H9 (cell line): ENCODE measurements around the gene PTCD2. TPM values are rescaled to one million over a fixed set of nuclear protein-coding genes. Genes with fewer than 3 reads are reported as not detected.
A peak's percentile ranks its signal among the peaks of the same experiment; 100 is the strongest.

ENCODE experiments used
- DNase-seq: peaks from one replicate; pipeline ENCODE4 v3.0.0-alpha.2; 2017
- H2AFZ ChIP-seq: one replicate; pipeline ENCODE4 v1.6.1; 2013; ENCODE audit warnings: mild to moderate bottlenecking, low read length, control low read depth, moderate library complexity
- H2AK5ac ChIP-seq: 2 replicates; pipeline ENCODE4 v1.6.1; 2013; ENCODE audit warnings: low read length, control low read depth, mixed read lengths; ENCODE audit not compliant: insufficient read length
- H2BK120ac ChIP-seq: one replicate; pipeline ENCODE4 v1.6.1; 2013; ENCODE audit warnings: low read depth, mild to moderate bottlenecking, low read length, control low read depth, inconsistent platforms; ENCODE audit not compliant: poor library complexity, severe bottlenecking
- H2BK12ac ChIP-seq: 2 replicates; pipeline ENCODE4 v1.6.1; 2013; ENCODE audit warnings: low read length, control low read depth, mixed read lengths, low read depth; ENCODE audit not compliant: insufficient read length
- H2BK15ac ChIP-seq: 2 replicates; pipeline ENCODE4 v1.6.1; 2013; ENCODE audit warnings: low read depth, low read length, control low read depth
- H2BK20ac ChIP-seq: one replicate; pipeline ENCODE4 v1.6.1; 2013; ENCODE audit warnings: low read depth, mild to moderate bottlenecking, low read length, control low read depth, inconsistent platforms; ENCODE audit not compliant: poor library complexity, severe bottlenecking
- H2BK5ac ChIP-seq: 2 replicates; pipeline ENCODE4 v1.6.1; 2013; ENCODE audit warnings: low read length, control low read depth, mixed read lengths; ENCODE audit not compliant: insufficient read length
- H3K14ac ChIP-seq: 2 replicates; pipeline ENCODE4 v1.6.1; 2013; ENCODE audit warnings: low read length, control low read depth; ENCODE audit not compliant: insufficient read depth
- H3K18ac ChIP-seq: 2 replicates; pipeline ENCODE4 v1.6.1; 2013; ENCODE audit warnings: low read depth, mild to moderate bottlenecking, mixed read lengths, low read length, control low read depth; ENCODE audit not compliant: insufficient read length
- H3K23ac ChIP-seq: 2 replicates; pipeline ENCODE4 v1.6.1; 2013; ENCODE audit warnings: low read length, control low read depth, mixed read lengths, low read depth; ENCODE audit not compliant: insufficient read length
- H3K23me2 ChIP-seq: 2 replicates; pipeline ENCODE4 v1.6.1; 2013; ENCODE audit warnings: low read depth, mild to moderate bottlenecking, mixed read lengths, low read length, control low read depth; ENCODE audit not compliant: insufficient read length, poor library complexity, severe bottlenecking
- H3K27ac ChIP-seq: 2 replicates; pipeline ENCODE4 v1.5.1; 2013; ENCODE audit warnings: low read length, control low read depth, mixed read lengths, low read depth; ENCODE audit not compliant: insufficient read length
- H3K27me3 ChIP-seq: 2 replicates; pipeline ENCODE4 v1.6.1; 2013; ENCODE audit warnings: low read length, control low read depth, inconsistent platforms; ENCODE audit not compliant: insufficient read depth
- H3K4ac ChIP-seq: 2 replicates; pipeline ENCODE4 v1.6.1; 2013; ENCODE audit warnings: low read depth, mild to moderate bottlenecking, control low read depth, inconsistent platforms, low read length, moderate library complexity
- H3K4me1 ChIP-seq: 2 replicates; pipeline ENCODE4 v1.6.1; 2013; ENCODE audit warnings: low read length, control low read depth, inconsistent platforms; ENCODE audit not compliant: insufficient read depth
- H3K4me2 ChIP-seq: 2 replicates; pipeline ENCODE4 v1.6.1; 2013; ENCODE audit warnings: low read length, control low read depth, mixed read lengths; ENCODE audit not compliant: insufficient read length, insufficient read depth
- H3K56ac ChIP-seq: 2 replicates; pipeline ENCODE4 v1.6.1; 2013; ENCODE audit warnings: low read depth, mild to moderate bottlenecking, mixed read lengths, low read length, control low read depth; ENCODE audit not compliant: insufficient read length
- H3K79me1 ChIP-seq: 2 replicates; pipeline ENCODE4 v1.6.1; 2013; ENCODE audit warnings: low read depth, mild to moderate bottlenecking, moderate library complexity, low read length, control low read depth, inconsistent platforms; ENCODE audit not compliant: insufficient read depth, poor library complexity, severe bottlenecking
- H3K79me2 ChIP-seq: 2 replicates; pipeline ENCODE4 v1.6.1; 2013; ENCODE audit warnings: low read length, control low read depth, inconsistent platforms; ENCODE audit not compliant: insufficient read depth
- H3K9ac ChIP-seq: 2 replicates; pipeline ENCODE4 v1.6.1; 2013; ENCODE audit warnings: low read length, control low read depth, mixed read lengths; ENCODE audit not compliant: insufficient read length; ENCODE audit errors: extremely low read depth
- H3K9me3 ChIP-seq: one replicate; pipeline ENCODE4 v1.6.1; 2013; ENCODE audit warnings: low read depth, low read length, inconsistent platforms; ENCODE audit not compliant: control insufficient read depth
- H3T11ph ChIP-seq: one replicate; pipeline ENCODE4 v1.6.1; 2013; ENCODE audit warnings: mild to moderate bottlenecking, low read length, control low read depth, inconsistent platforms
- H4K20me1 ChIP-seq: one replicate; pipeline ENCODE4 v1.6.1; 2013; ENCODE audit not compliant: control insufficient read depth, insufficient read length, insufficient read depth
- H4K5ac ChIP-seq: 2 replicates; pipeline ENCODE4 v1.6.1; 2013; ENCODE audit warnings: low read depth, mild to moderate bottlenecking, mixed read lengths, low read length, control low read depth; ENCODE audit not compliant: insufficient read length
- H4K8ac ChIP-seq: replicated peaks from 2 replicates; pipeline ENCODE4 v1.6.1; 2013; ENCODE audit warnings: low read length, control low read depth, mixed read lengths, low read depth; ENCODE audit not compliant: insufficient read length
- H4K91ac ChIP-seq: 2 replicates; pipeline ENCODE4 v1.6.1; 2013; ENCODE audit warnings: low read depth, mild to moderate bottlenecking, moderate library complexity, mixed read lengths, low read length, control low read depth; ENCODE audit not compliant: insufficient read length
- H3K27ac Mint-ChIP-seq, 3 experiments: 2 replicates in 2 of 3; 3 replicates in 1 of 3; pipeline ENCODE4 v1.8.0; 2020 to 2021; ENCODE audit warnings: mixed read lengths in 3 of 3, mild to moderate bottlenecking in 1 of 3, moderate library complexity in 1 of 3
- H3K27me3 Mint-ChIP-seq: 2 replicates; pipeline ENCODE4 v1.8.0; 2021; ENCODE audit warnings: low read depth, mild to moderate bottlenecking, moderate library complexity, mixed read lengths
- H3K36me3 Mint-ChIP-seq, 3 experiments: 2 replicates in 2 of 3; 3 replicates in 1 of 3; pipeline ENCODE4 v1.8.0; 2020 to 2021; ENCODE audit warnings: low read depth in 3 of 3, mixed read lengths in 3 of 3; ENCODE audit not compliant: insufficient read depth in 1 of 3
- H3K4me1 Mint-ChIP-seq, 2 experiments: 2 replicates each; pipeline ENCODE4 v1.8.0; 2020; ENCODE audit warnings: mixed read lengths in 2 of 2
- H3K4me3 Mint-ChIP-seq, 2 experiments: 2 replicates in 1 of 2; 3 replicates in 1 of 2; pipeline ENCODE4 v1.8.0; 2020 to 2021; ENCODE audit warnings: mild to moderate bottlenecking in 2 of 2, mixed read lengths in 2 of 2, moderate library complexity in 1 of 2
- H3K9me3 Mint-ChIP-seq, 2 experiments: 2 replicates in 1 of 2; 3 replicates in 1 of 2; pipeline ENCODE4 v1.8.0; 2020; ENCODE audit warnings: mild to moderate bottlenecking in 2 of 2, mixed read lengths in 2 of 2, moderate library complexity in 1 of 2
- WGBS: extraction: QIAGEN DNeasy Blood & Tissue Kit; methylation state at CpG from one replicate; pipeline ENCODE4 v1.1.7; 2013; ENCODE audit warnings: missing lambda C conversion rate, low lambda C conversion rate, mixed read lengths; ENCODE audit not compliant: insufficient read length; ENCODE audit errors: extremely low coverage; 5-methylcytosine and 5-hydroxymethylcytosine counted together
- total RNA-seq: library from RNA; stranded (reverse); gene quantifications from 2 replicates; pipeline ENCODE4 v1.2.1, GENCODE V29; 2021
- TF ChIP-seq, protein P1 (sequence below): fragments of 200-600 bp; sonication (generic); conservative IDR thresholded peaks from 3 replicates; pipeline ENCODE4 v1.8.0; 2021; ENCODE audit warnings: antibody characterized with exemption, mild to moderate bottlenecking

PTCD2 gene
- total RNA-seq, 1 experiment from 2014 or later: 12.7 TPM

DNA sequence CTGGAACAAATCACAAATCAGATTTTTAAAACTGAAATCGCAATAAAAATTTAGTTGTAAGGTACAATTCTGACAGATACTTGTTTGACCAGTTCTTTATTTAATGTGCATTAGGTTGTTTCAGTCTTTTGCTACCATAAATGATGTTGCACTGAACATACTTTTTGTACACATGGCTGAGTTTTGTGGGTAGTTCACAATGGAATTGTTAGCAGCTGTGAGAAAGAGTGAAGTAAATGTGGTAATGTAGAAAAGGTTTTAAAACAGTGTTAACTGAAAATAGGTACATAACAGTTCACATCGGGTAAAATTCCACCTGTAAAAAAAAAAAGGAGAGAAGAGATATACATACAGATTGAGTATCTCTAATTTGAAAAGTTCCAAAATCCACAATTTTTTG lies 25.7 kb upstream of the PTCD2 start:
- Histone ChIP-seq H2BK120ac (no peak overlapping the region), H3T11ph (no peak overlapping the region), H3K23me2 (no peaks in the 10 kb centered on the region), H2BK15ac (no peak overlapping the region), H2BK12ac (no peak overlapping the region), H4K20me1 (no peaks in the 10 kb centered on the region), H3K79me1 (no peaks in the 10 kb centered on the region), H4K8ac (no peak overlapping the region), H3K9me3 (no peaks in the 10 kb centered on the region), H3K18ac (no peak overlapping the region), H3K27ac (no peak overlapping the region), H3K9ac (no peak overlapping the region), H2AK5ac (no peak overlapping the region), H4K5ac (no peak overlapping the region), H3K56ac (no peak overlapping the region), H4K91ac (no peak overlapping the region), H3K23ac (no peak overlapping the region), H3K14ac (no peak overlapping the region), H2BK20ac (no peak overlapping the region), H2BK5ac (no peak overlapping the region), H3K4me1 (0 out of 2 replicates have a peak, but pooled peaks cover 3% of the 10 kb centered on the region), H2AFZ (no peak overlapping the region), H3K4ac (no peak overlapping the region), H3K27me3 (no peaks in the 10 kb centered on the region), H3K4me2 (no peak overlapping the region), H3K79me2 (no peaks in the 10 kb centered on the region)
- no peak for DNase-seq
- Mint-ChIP-seq H3K27ac (peak overlapping the region in 1 of 3 experiments; percentile 76; a peak in 2 of 7 replicates), H3K4me1 (peaks cover 12% of the 10 kb centered on the region in 2 experiments), H3K4me3 (no peak overlapping the region), H3K27me3 (no peaks in the 10 kb centered on the region), H3K9me3 (no peaks in the 10 kb centered on the region), H3K36me3 (peaks cover 5 to 36% (median 25%) of the 10 kb centered on the region in 3 experiments; a peak in 6 of 7 replicates)
- WGBS: no CpG with 5 or more reads among the region's 2 CpGs
- TF ChIP-seq, protein P1, sequence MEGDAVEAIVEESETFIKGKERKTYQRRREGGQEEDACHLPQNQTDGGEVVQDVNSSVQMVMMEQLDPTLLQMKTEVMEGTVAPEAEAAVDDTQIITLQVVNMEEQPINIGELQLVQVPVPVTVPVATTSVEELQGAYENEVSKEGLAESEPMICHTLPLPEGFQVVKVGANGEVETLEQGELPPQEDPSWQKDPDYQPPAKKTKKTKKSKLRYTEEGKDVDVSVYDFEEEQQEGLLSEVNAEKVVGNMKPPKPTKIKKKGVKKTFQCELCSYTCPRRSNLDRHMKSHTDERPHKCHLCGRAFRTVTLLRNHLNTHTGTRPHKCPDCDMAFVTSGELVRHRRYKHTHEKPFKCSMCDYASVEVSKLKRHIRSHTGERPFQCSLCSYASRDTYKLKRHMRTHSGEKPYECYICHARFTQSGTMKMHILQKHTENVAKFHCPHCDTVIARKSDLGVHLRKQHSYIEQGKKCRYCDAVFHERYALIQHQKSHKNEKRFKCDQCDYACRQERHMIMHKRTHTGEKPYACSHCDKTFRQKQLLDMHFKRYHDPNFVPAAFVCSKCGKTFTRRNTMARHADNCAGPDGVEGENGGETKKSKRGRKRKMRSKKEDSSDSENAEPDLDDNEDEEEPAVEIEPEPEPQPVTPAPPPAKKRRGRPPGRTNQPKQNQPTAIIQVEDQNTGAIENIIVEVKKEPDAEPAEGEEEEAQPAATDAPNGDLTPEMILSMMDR: no peak
